ENCODE results near the gene MAGEB16. TPM values are rescaled to one million over a fixed set of nuclear protein-coding genes. Genes with fewer than 3 reads are reported as not detected.

The MAGEB16 gene
- total RNA-seq (not detected), polyA plus RNA-seq (not detected)

DNA sequence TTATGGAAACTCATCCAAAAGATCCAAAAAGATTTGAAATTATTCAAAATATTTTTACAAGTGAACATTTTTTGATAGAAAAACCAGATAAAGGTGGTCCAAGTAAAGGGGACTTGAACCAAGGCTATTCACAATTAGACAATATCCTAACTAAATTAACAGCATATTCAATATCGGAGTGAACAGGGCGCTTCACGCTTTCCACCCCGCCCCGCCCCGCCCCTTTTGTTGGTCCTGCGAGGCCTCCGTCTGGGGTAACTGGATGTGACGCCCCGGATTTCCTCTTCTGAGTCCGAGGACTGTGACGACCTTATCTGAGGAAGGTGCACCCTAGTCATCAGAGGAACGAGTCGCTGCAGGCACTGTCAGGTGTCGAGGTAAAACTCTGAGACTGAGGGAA, at the start of gene MAGEB16:
TSS of gene MAGEB16 (plus strand) at position 301 of the 400 bp plus-strand sequence. CDS start 3,855 bp downstream, outside the sequence.
- Histone ChIP-seq H3K36me3 (ENCODE audit: insufficient read depth) (no peaks in the 10 kb centered on the region), H3K4me3 (ENCODE audit: low read depth, low read length) (no peak within 1 kb of the TSS), H3K27ac (ENCODE audit: low read depth) (no peak within 1 kb of the TSS), H3K4me1 (ENCODE audit: insufficient read depth) (no peaks in the 10 kb centered on the region)
- no peak for DNase-seq (ENCODE audit: extremely low spot score)
- WGBS = 95% methylated on average over 15 of the region's 15 CpGs

DNA sequence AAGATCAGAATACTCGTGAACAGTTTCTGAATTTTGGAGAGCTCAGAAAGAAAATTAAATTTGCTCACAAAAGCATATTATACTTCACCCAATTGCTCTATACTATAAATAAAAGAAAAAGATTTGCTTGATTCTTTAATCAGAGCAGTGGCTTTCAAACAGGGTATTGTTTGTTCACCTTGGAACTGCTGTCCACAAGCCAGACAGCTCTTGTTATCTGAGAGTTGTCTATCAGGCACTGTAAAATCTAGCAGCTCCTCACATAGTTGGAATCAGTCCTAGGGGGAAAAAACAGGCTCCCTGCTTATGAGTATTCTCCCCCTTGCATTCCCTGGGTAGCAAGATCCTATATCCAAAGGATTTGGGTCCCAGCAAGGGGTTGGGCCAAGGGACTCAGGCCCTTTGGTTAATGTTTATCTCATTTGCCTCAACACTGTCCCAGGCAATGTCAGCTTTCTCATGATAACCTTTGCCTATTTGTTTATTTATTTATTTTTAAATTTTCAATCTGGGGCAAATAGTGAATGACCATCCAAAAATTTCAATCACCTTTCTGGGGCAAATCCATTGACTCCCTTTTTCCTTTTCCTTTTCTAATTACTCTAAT, 24.1 kb upstream of the MAGEB16 start:
- WGBS = 78% methylated on average over 1 of the region's 1 CpG
- no peak for DNase-seq (ENCODE audit: extremely low spot score)
- Histone ChIP-seq H3K36me3 (ENCODE audit: insufficient read depth) (no peaks in the 10 kb centered on the region), H3K4me1 (ENCODE audit: insufficient read depth) (no peaks in the 10 kb centered on the region), H3K4me3 (ENCODE audit: low read depth, low read length) (no peak overlapping the region), H3K27ac (ENCODE audit: low read depth) (no peak overlapping the region)

- WGBS = 69% methylated on average over 6 of the region's 6 CpGs
- DNase-seq (ENCODE audit: extremely low spot score) = no peak
- H3K4me1 ChIP-seq (ENCODE audit: insufficient read depth) = no peaks in the 10 kb centered on the region
- H3K36me3 ChIP-seq (ENCODE audit: insufficient read depth) = no peaks in the 10 kb centered on the region
- H3K4me3 ChIP-seq (ENCODE audit: low read depth, low read length) = no peak overlapping the region
- H3K27ac ChIP-seq (ENCODE audit: low read depth) = no peak overlapping the region
These were observed 13.1 kb upstream of the MAGEB16 start for GRCh38 chrX:35785075-35785474.

- WGBS = 84% methylated on average over 2 of the region's 2 CpGs
- no peaks in the 10 kb centered on the region for H3K36me3 ChIP-seq (ENCODE audit: insufficient read depth)
- no peak overlapping the region for H3K27ac ChIP-seq (ENCODE audit: low read depth)
- H3K4me1 ChIP-seq (ENCODE audit: insufficient read depth) = no peaks in the 10 kb centered on the region
- no peak overlapping the region for H3K4me3 ChIP-seq (ENCODE audit: low read depth, low read length)
- no peak for DNase-seq (ENCODE audit: extremely low spot score)
These were observed 11.9 kb upstream of the MAGEB16 start for GRCh38 chrX:35786271-35786670.

- WGBS = 88% methylated on average over 2 of the region's 2 CpGs
- H3K27ac ChIP-seq (ENCODE audit: low read depth) = no peak overlapping the region
These were observed 10.3 kb upstream of the MAGEB16 start for GRCh38 chrX:35787867-35788266.

DNA sequence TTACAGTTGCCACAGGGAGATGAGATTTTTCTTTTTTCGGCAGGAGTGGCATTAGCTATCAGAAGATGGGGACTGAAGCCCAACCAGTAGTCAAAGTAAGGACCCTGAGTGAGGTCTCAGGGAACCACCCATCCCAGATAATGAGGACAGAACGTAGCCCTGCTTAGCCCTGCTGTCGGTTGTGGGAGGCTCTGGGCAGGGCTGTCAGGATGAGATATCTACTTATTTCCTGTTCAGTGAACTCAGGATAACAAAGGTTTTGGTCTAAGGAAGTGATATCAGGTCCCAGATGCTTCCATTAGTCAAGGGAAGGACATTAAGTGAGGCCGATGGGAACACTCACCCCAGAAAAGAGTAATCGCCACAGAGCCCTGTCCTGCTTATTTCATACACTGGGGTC, 2.3 kb downstream of the MAGEB16 start:
- DNase-seq (ENCODE audit: extremely low spot score) = no peak
- no peaks in the 10 kb centered on the region for H3K36me3 ChIP-seq (ENCODE audit: insufficient read depth)
- no peaks in the 10 kb centered on the region for H3K4me1 ChIP-seq (ENCODE audit: insufficient read depth)
- H3K4me3 ChIP-seq (ENCODE audit: low read depth, low read length) = no peak overlapping the region
- 80% methylated on average over 5 of the region's 5 CpGs for WGBS
- H3K27ac ChIP-seq (ENCODE audit: low read depth) = no peak overlapping the region

More at GRCh38 chrX:35787867-35788266, 10.3 kb upstream of the MAGEB16 start:
- Histone ChIP-seq H3K4me1 (ENCODE audit: insufficient read depth) (no peaks in the 10 kb centered on the region), H3K4me3 (ENCODE audit: low read depth, low read length) (no peak overlapping the region), H3K36me3 (ENCODE audit: insufficient read depth) (no peaks in the 10 kb centered on the region)
- DNase-seq (ENCODE audit: extremely low spot score) = no peak

- Histone ChIP-seq H3K4me3 (ENCODE audit: low read depth, low read length) (no peak overlapping the region), H3K36me3 (ENCODE audit: insufficient read depth) (no peaks in the 10 kb centered on the region), H3K27ac (ENCODE audit: low read depth) (no peak overlapping the region), H3K4me1 (ENCODE audit: insufficient read depth) (no peaks in the 10 kb centered on the region)
- DNase-seq (ENCODE audit: extremely low spot score) = no peak
- WGBS = 42% methylated on average over 4 of the region's 4 CpGs
These were observed 11.6 kb downstream of the MAGEB16 start for GRCh38 chrX:35809781-35810180.

GRCh38 chrX:35819241-35819640, 21.1 kb downstream of the MAGEB16 start:
- no peaks in the 10 kb centered on the region for H3K36me3 ChIP-seq (ENCODE audit: insufficient read depth)
- H3K4me3 ChIP-seq (ENCODE audit: low read depth, low read length) = no peak overlapping the region
- H3K27ac ChIP-seq (ENCODE audit: low read depth) = no peak overlapping the region
- no peak for DNase-seq (ENCODE audit: extremely low spot score)
- H3K4me1 ChIP-seq (ENCODE audit: insufficient read depth) = no peaks in the 10 kb centered on the region
- WGBS = 62% methylated on average over 4 of the region's 4 CpGs

DNA sequence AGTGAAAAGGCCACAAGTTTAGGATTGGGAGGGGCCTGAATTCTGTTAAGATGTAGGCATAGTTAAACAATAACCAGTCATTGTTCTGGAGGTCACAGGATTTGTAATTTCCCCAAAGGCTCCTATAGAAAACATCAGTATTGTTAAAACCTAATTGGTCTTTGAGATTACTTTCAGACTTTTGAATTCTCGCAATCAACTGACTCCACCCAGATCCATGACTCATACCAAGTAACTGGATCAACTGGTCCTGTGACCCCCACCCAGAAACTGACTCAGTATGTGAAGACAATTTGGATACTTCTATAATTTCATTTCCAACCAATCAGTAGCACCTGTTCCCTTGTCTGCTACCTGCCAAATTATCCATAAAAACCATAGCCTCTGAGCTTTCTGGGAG, 28.4 kb downstream of the MAGEB16 start:
- H3K4me3 ChIP-seq (ENCODE audit: low read depth, low read length) = no peak overlapping the region
- no peaks in the 10 kb centered on the region for H3K4me1 ChIP-seq (ENCODE audit: insufficient read depth)
- no peaks in the 10 kb centered on the region for H3K36me3 ChIP-seq (ENCODE audit: insufficient read depth)
- no peak for DNase-seq (ENCODE audit: extremely low spot score)
- WGBS = 49% methylated on average over 1 of the region's 1 CpG
- no peak overlapping the region for H3K27ac ChIP-seq (ENCODE audit: low read depth)

DNA sequence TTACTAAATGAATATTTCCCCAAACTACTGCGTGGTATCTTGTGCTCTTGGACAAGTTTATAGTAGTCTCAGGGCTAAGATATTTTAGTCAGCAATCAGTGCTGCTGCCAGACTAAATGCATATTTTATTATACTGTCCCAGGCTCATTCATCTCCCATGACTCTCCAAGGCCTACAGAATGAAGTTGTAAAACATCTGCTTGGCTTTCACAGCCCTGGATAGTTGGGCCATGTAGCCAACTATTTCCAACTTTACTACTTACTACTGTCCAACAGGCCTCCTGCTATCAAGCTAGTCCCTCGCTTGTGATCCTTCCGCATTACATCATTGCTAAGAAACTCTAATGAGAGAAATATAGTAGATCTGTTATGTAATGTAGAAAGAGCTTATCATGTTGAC, 31.4 kb downstream of the MAGEB16 start:
- H3K4me1 ChIP-seq (ENCODE audit: insufficient read depth) = no peaks in the 10 kb centered on the region
- DNase-seq (ENCODE audit: extremely low spot score) = no peak
- 50% methylated on average over 3 of the region's 3 CpGs for WGBS
- H3K36me3 ChIP-seq (ENCODE audit: insufficient read depth) = no peaks in the 10 kb centered on the region
- no peak overlapping the region for H3K4me3 ChIP-seq (ENCODE audit: low read depth, low read length)
- H3K27ac ChIP-seq (ENCODE audit: low read depth) = no peak overlapping the region

DNA sequence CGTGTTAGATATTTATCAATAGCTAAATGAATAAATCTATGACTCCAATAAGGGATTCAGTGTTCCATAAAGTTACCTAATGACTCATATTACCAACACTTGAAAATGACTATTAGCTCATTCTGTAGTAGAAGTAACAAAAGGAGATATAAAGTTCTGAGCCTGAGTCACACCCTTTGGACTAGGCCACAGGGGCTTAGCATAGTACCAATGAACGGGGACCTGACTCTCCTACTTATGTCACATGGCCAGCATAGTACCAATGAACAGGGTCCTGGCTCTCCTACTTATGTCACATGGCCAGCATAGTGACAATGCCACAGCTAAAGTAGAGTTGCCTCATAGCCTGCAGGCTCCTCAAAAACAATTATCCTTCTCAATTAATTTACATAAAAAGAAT, 43.7 kb downstream of the MAGEB16 start:
- Histone ChIP-seq H3K27ac (ENCODE audit: low read depth) (no peak overlapping the region), H3K4me1 (ENCODE audit: insufficient read depth) (no peaks in the 10 kb centered on the region), H3K36me3 (ENCODE audit: insufficient read depth) (no peaks in the 10 kb centered on the region), H3K4me3 (ENCODE audit: low read depth, low read length) (no peak overlapping the region)
- WGBS = 27% methylated on average over 2 of the region's 2 CpGs
- no peak for DNase-seq (ENCODE audit: extremely low spot score)

- no peak overlapping the region for H3K4me3 ChIP-seq (ENCODE audit: low read depth, low read length)
- H3K4me1 ChIP-seq (ENCODE audit: insufficient read depth) = no peaks in the 10 kb centered on the region
- no peaks in the 10 kb centered on the region for H3K36me3 ChIP-seq (ENCODE audit: insufficient read depth)
- 29% methylated on average over 3 of the region's 3 CpGs for WGBS
- DNase-seq (ENCODE audit: extremely low spot score) = no peak
- H3K27ac ChIP-seq (ENCODE audit: low read depth) = no peak overlapping the region
These were observed 44.5 kb downstream of the MAGEB16 start for GRCh38 chrX:35842674-35843073.

DNA sequence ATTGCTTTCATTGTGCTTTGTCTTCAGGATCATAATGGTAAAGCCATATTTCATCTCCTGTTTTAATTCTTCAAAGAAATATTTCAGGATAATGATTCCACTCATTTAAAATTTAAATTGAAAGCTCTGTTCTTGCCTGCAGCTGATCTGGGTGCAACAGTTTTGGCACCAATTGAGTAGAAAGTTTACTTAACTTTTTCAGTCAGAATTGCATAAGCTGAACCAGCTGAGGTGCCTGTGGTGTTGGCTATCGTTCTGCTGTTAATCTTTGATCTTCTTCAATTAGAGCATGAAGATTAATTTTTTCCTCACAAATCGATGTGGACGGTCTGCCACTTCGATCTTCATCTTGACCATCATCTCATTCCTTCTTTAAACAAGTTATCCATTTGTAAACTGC, 49.6 kb downstream of the MAGEB16 start:
- 84% methylated on average over 4 of the region's 4 CpGs for WGBS
- Histone ChIP-seq H3K27ac (ENCODE audit: low read depth) (no peak overlapping the region), H3K4me3 (ENCODE audit: low read depth, low read length) (no peak overlapping the region), H3K36me3 (ENCODE audit: insufficient read depth) (no peaks in the 10 kb centered on the region), H3K4me1 (ENCODE audit: insufficient read depth) (no peaks in the 10 kb centered on the region)
- no peak for DNase-seq (ENCODE audit: extremely low spot score)

Data from urinary bladder (tissue), 4 donors.